ENCODE results near the gene PDF. TPM values are rescaled to one million over a fixed set of nuclear protein-coding genes. Genes with fewer than 3 reads are reported as not detected.
"Not testable (repeated sequence)": the region's sequence is repeated elsewhere in the genome, so short reads cannot be mapped to it uniquely, and the experiment has no call there.

Gene PDF
- polyA plus RNA-seq = 10 to 100 TPM in 1 of 3 donors, 1 to 10 TPM in 2; 4.9 to 14.8 (median 6.5) TPM

- 0 to 1% (median 1%) methylated on average over 89 to 93 of the region's 93 CpGs for WGBS, 3 donors
- H3K27ac ChIP-seq (ENCODE audit: low read depth, low read length) = peak within 1 kb of the TSS; percentile 96
Observed at GRCh38 chr16:69330286-69331109, at the start of gene PDF. Gene PDF (minus strand): TSS chr16:69330588. CDS start chr16:69330570, 18 bp downstream.

GRCh38 chr16:69378760-69379159 lies 48.4 kb upstream of the PDF start:
- H3K27ac ChIP-seq (ENCODE audit: low read depth, low read length) = no peak overlapping the region
- 66 to 84% (median 82%) methylated on average over 1 of the region's 1 CpG for WGBS, 3 donors

DNA sequence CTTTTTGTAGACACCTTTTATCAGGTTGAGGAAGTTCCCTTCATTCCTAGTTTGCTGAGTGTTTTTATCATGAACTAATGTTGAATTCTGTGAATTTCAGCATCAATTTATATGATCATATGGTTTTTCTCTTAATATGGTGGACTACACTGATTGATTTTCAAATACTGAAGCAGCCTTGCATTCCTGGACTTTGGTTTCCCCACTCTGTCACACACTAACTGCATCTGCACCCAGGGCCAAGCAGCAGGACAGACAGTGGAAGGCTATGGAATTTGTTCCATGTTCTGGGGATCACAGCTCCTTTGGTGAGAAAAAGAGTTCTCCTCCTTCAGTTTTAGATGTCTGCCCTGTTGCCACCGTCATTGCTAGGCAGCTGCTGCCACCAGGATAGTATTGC lies 47.6 kb upstream of the PDF start:
- WGBS, 3 donors = 78 to 97% (median 94%) methylated on average over 1 of the region's 1 CpG
- H3K27ac ChIP-seq (ENCODE audit: low read depth, low read length) = no peak overlapping the region

DNA sequence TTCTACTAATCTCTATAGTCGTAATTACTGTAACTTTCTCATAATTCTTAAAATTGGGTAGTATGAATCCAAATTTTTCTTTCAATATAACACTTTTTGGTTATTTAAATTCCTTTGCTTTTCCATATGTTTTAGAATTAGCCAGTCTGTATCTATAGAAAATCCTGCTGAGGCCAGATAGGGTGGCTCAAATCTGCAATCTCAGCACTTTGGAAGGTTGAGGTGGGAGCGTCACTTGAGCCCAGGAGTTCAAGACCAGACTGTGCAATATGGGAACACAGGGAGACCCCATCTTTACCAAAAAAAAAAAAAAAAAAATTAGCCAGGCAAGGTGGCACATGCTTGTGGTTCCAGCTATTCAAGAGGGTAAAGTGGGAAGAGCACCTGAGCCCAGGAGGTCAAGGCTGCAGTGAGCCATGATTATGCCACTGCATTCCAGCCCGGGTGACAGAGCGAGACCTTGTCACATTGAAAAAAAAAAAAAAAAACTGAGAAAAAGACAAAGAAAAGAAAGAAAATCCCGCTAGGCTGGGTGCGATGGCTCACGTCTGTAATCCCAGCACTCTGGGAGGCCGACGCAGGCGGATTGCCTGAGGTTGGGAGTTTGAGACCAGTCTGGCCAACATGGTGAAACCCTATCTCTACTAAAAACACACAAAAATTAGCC lies 46.1 kb upstream of the PDF start:
- no peak overlapping the region for H3K27ac ChIP-seq (ENCODE audit: low read depth, low read length)
- WGBS, 3 donors = 97 to 99% (median 97%) methylated on average over 8 to 10 of the region's 10 CpGs

DNA sequence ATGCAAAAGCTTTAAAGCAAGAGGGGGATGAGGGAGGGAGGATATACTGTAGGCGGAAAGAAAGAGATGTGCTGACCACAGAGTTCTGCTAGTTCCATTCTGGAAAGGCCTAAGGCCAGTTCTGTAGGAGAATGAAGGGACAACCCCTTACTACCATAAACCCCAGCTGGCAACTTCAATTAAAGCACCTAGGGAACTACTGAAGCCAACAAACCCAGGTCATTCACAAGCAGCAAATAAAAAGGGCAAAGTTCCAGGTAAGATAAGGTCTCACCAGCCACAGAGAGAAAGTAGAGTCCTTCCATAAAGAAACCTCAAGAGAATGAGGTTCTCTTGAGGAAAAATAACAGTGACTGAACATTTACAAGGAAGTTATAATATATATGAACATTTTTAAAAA lies 42.6 kb upstream of the PDF start:
- WGBS, 3 donors = 85 to 100% (median 95%) methylated on average over 1 of the region's 1 CpG
- H3K27ac ChIP-seq (ENCODE audit: low read depth, low read length) = no peak overlapping the region

GRCh38 chr16:69371564-69371963 lies 41.2 kb upstream of the PDF start:
- no peak overlapping the region for H3K27ac ChIP-seq (ENCODE audit: low read depth, low read length)
- WGBS, 3 donors = 81 to 93% (median 82%) methylated on average over 2 of the region's 2 CpGs

- WGBS, 3 donors = 89 to 97% (median 94%) methylated on average over 4 of the region's 4 CpGs
Observed at GRCh38 chr16:69368866-69369265, 38.5 kb upstream of the PDF start.

GRCh38 chr16:69367980-69368379 lies 37.6 kb upstream of the PDF start:
- WGBS, 3 donors = 49 to 86% (median 62%) methylated on average over 7 of the region's 7 CpGs
- no peak overlapping the region for H3K27ac ChIP-seq (ENCODE audit: low read depth, low read length)

More at GRCh38 chr16:69368866-69369265, 38.5 kb upstream of the PDF start:
- no peak overlapping the region for H3K27ac ChIP-seq (ENCODE audit: low read depth, low read length)

- no peak overlapping the region for H3K27ac ChIP-seq (ENCODE audit: low read depth, low read length)
- 94% methylated on average over 7 of the region's 7 CpGs for WGBS, 3 donors
Observed at GRCh38 chr16:69366431-69366830, 36.0 kb upstream of the PDF start.

DNA sequence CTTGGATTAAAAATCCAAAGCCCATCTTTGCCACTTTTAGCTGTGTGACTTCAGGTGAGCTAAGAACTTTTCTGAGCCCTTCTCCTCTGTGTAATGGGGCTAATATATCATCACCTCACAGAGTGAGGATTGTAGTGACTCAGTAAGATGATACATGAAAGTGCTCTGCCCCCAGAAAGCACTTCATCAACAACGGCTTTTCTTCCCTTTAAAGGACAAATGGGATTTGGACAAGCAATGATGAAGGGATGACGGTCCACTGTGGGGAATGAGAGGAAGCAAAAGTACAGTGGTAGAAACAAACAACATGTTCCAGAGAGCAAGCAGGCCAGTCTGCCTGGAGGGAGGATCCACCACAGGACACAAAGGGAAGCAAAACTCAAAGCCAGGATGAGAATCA lies 35.5 kb upstream of the PDF start:
- no peak overlapping the region for H3K27ac ChIP-seq (ENCODE audit: low read depth, low read length)
- WGBS, 3 donors = 84 to 88% (median 86%) methylated on average over 2 of the region's 2 CpGs

- H3K27ac ChIP-seq (ENCODE audit: low read depth, low read length) = no peak overlapping the region
- WGBS, 3 donors = 89 to 94% (median 91%) methylated on average over 2 of the region's 2 CpGs
Observed at GRCh38 chr16:69364088-69364487, 33.7 kb upstream of the PDF start.

DNA sequence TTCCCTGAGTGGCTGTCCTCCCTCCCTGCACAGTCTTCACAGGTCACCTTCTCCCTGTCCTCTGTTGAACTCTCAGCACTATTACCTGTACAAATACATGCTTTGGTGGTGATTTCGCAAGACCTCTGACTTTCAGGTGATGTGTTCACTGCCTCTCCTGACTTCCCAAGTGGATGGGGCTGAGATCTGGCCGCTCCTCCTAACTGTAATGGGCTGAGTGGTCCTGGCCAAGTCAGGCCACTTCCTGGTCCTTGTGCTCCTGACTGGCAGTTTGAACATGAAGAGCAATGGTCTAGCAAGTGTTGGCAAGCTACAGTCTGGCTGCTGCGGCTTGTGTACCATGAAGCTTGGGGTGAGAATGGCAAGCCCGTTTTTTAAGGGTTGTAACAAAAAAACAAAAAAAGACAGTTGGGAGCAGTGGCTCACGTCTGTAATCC lies 32.9 kb upstream of the PDF start:
- 86 to 94% (median 92%) methylated on average over 5 of the region's 5 CpGs for WGBS, 3 donors
- H3K27ac ChIP-seq (ENCODE audit: low read depth, low read length) = no peak overlapping the region

DNA sequence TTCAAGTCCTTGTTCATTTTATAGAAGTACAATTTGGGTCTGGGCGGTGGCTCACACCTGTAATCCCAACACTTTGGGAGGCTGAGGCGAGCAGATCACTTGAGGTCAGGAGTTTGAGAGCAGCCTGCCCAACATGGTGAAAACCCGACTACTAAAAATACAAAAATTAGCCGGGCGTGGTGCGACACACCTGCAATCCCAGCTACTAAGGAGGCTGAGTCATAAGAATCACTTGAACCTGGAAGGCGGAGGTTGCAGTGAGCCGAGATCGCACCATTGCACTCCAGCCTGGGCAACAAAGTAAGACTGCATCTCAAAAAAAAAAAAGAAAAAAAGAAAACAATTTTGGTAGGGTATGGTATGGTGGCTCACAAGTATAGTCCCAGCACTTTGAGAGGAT lies 29.7 kb upstream of the PDF start:
- H3K27ac ChIP-seq (ENCODE audit: low read depth, low read length) = not testable (repeated sequence)
- 95 to 98% (median 97%) methylated on average over 9 of the region's 9 CpGs for WGBS, 3 donors

DNA sequence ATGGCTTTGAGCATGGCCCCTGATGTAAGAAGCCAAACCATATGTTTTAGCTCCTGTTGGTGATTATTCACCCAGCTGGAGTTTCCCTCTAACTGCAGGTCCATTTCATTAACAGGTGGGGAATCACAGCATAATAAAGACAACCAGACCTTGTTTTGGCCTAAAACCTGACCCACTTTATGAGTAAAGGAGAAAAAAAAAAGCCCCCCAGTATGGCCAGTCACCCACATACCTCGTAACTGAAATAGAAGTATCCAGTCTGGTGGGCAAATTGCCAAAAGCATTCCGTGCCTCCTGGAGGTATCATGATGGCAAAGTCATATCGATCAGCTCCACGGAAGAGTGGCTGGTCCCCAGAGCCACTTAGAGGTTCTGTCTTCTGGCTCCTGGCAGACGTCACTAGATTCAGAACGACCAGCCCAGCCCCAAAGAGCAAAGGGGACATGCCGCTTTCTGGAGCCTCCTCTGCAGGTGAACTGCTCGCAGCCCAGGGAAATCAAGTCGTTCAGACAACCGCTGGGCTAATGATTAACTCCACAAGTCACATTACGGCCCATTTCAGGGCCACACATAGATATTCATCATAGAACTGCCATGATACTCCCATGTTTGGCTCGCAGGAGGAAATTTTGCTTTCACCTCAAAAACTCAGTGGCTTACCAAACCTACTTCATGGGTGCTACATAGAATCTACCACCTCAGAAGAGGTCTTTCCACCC lies 21.1 kb upstream of the PDF start, which contains the start of gene TMED6:
Gene TMED6, minus strand, starts transcription at position 478 of the 719 bp plus-strand sequence. Its CDS starts 33 bp downstream, at position 445.
- WGBS, 3 donors = 21 to 88% (median 83%) methylated on average over 12 of the region's 12 CpGs
- no peak within 1 kb of the TSS for H3K27ac ChIP-seq (ENCODE audit: low read depth, low read length)

- H3K27ac ChIP-seq (ENCODE audit: low read depth, low read length) = no peak overlapping the region
- WGBS, 3 donors = 39 to 90% (median 83%) methylated on average over 6 of the region's 6 CpGs
Observed at GRCh38 chr16:69350536-69351133, 20.2 kb upstream of the PDF start.

- no peak overlapping the region for H3K27ac ChIP-seq (ENCODE audit: low read depth, low read length)
- 51 to 87% (median 87%) methylated on average over 10 of the region's 10 CpGs for WGBS, 3 donors
Observed at GRCh38 chr16:69349536-69349935, 19.1 kb upstream of the PDF start.

- WGBS, 3 donors = 85 to 94% (median 90%) methylated on average over 6 of the region's 6 CpGs
- no peak overlapping the region for H3K27ac ChIP-seq (ENCODE audit: low read depth, low read length)
Observed at GRCh38 chr16:69348222-69348621, 17.8 kb upstream of the PDF start.

GRCh38 chr16:69346683-69347082 lies 16.3 kb upstream of the PDF start:
- H3K27ac ChIP-seq (ENCODE audit: low read depth, low read length) = no peak overlapping the region
- WGBS, 3 donors = 79 to 91% (median 86%) methylated on average over 6 of the region's 6 CpGs

Measured in adipose tissue (tissue), 3 donors.